Ascending aorta (tissue), 2 donors: ENCODE measurements around the gene EPSTI1. TPM values are rescaled to one million over a fixed set of nuclear protein-coding genes. Genes with fewer than 3 reads are reported as not detected.

Source experiments
- DNase-seq, 2 donors: peaks; one replicate each; pipeline ENCODE4 v3.0.0-alpha.2; 2019; ENCODE audit warnings: low spot score in 2 of 2
- H3K27ac ChIP-seq, 2 donors: fragments of 200-600 bp; sonication (generic); one replicate each; pipeline ENCODE4 v1.5.1; 2016 to 2017; ENCODE audit warnings: mild to moderate bottlenecking in 1 of 2
- H3K27me3 ChIP-seq: fragments of 200-600 bp; sonication (generic); one replicate; pipeline ENCODE4 v1.5.1; 2017
- H3K36me3 ChIP-seq, 2 donors: fragments of 200-600 bp; sonication (generic); one replicate each; pipeline ENCODE4 v1.5.1; 2016
- H3K4me1 ChIP-seq, 2 donors: fragments of 200-600 bp; sonication (generic); one replicate each; pipeline ENCODE4 v1.5.1; 2016 to 2017; ENCODE audit warnings: mild to moderate bottlenecking in 1 of 2
- H3K4me3 ChIP-seq, 2 donors: fragments of 200-600 bp; sonication (generic); one replicate each; pipeline ENCODE4 v1.5.1; 2016 to 2017; ENCODE audit warnings: mild to moderate bottlenecking in 1 of 2
- H3K9me3 ChIP-seq, 2 donors: fragments of 200-600 bp; sonication (generic); one replicate each; pipeline ENCODE4 v1.5.1; 2016
- intact Hi-C: fragments of 100-400 bp; cut with DNase I; formaldehyde crosslinking; loops from one replicate; pipeline ENCODE4 v1.15.1; 2023
- total RNA-seq: library from RNA; depleted of rRNA; stranded (reverse); fragments of >200 nt; gene quantifications from one replicate; pipeline ENCODE4 v1.1.0, GENCODE V29; 2016
- TF ChIP-seq, protein P1 (sequence below), 3 experiments: fragments of 200-600 bp in 2 of 3; fragments of 450-650 bp in 1 of 3; sonication (generic) in 2 of 3; IDR thresholded peaks; one replicate each; pipeline ENCODE4 v1.5.1; 2016 to 2019; ENCODE audit warnings: antibody characterized with exemption in 3 of 3, mild to moderate bottlenecking in 1 of 3, moderate library complexity in 1 of 3

The EPSTI1 gene
- total RNA-seq, 1 donor from 2014 or later = 3.2 TPM

DNA sequence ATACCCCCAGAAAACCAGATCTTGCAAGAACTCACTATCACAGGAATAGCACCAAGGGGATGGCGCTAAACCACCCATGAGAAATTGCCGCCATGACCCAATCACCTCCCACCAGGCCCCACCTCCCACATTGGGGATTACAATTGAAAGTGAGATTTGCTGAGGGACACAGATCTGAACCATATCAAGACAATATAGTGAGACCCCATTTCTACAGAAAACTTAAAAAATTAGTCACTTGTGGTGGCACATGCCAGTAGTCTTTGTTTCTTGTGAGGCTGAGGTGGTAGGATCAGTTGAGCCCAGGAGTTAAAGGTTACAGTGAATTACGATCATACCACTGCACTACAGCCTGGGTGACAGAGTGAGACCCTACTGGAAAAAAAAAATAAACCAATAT is 41.0 kb upstream of the EPSTI1 start:
- Histone ChIP-seq H3K9me3 (no peaks in the 10 kb centered on the region), H3K36me3 (no peaks in the 10 kb centered on the region), H3K4me1 (peaks cover 0 to 15% of the 10 kb centered on the region in 2 donors), H3K27ac (no peak overlapping the region), H3K27me3 (no peaks in the 10 kb centered on the region), H3K4me3 (no peak overlapping the region)
- DNase-seq = no peak
- TF ChIP-seq, protein P1, sequence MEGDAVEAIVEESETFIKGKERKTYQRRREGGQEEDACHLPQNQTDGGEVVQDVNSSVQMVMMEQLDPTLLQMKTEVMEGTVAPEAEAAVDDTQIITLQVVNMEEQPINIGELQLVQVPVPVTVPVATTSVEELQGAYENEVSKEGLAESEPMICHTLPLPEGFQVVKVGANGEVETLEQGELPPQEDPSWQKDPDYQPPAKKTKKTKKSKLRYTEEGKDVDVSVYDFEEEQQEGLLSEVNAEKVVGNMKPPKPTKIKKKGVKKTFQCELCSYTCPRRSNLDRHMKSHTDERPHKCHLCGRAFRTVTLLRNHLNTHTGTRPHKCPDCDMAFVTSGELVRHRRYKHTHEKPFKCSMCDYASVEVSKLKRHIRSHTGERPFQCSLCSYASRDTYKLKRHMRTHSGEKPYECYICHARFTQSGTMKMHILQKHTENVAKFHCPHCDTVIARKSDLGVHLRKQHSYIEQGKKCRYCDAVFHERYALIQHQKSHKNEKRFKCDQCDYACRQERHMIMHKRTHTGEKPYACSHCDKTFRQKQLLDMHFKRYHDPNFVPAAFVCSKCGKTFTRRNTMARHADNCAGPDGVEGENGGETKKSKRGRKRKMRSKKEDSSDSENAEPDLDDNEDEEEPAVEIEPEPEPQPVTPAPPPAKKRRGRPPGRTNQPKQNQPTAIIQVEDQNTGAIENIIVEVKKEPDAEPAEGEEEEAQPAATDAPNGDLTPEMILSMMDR (IDR thresholded peaks at IDR 0.05) = no peak
- intact Hi-C loops = no loop called here

DNA sequence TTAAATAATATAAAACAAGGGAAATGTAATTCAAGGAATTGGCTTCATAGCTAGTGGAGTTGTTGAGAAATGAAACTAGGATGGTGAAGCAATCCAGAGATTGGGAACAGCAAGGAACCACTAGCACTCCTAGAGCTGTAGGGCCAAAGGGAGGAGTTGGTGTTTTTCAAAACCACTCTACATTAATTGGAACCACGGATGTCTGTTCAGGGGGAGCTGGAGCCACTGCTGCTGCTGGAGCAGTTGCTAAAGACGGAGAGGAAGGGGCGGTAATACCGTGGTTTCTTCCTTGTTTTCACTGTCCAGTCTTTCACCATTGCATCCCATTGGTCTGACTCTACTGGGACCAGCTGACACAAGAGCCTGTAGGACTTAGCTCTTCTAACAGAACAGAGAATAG is 39.8 kb upstream of the EPSTI1 start:
- intact Hi-C loops = no loop called here
- Histone ChIP-seq H3K9me3 (no peaks in the 10 kb centered on the region), H3K4me1 (peaks cover 0 to 12% of the 10 kb centered on the region in 2 donors), H3K27me3 (no peaks in the 10 kb centered on the region), H3K27ac (no peak overlapping the region), H3K36me3 (no peaks in the 10 kb centered on the region), H3K4me3 (no peak overlapping the region)
- no peak for DNase-seq
- TF ChIP-seq, protein P1 (IDR thresholded peaks at IDR 0.05) = no peak

DNA sequence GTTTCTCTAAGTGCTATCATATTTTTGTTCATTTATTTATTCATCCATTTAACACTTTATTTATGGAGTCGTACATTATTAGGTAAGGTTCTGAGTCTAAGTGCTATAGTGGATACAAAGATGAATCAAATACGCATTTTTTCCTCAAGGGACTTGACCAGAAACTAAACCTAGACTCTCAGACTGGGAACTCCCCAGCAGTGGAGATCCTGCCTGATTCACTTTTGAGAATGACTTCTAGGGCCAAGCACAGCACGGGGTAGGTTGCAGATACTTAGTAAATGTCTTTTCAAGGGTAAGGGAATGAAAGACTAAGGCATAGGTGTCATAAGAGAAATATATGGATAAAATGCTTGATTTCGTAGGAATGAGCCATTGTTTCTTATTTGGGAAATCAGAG is 38.5 kb upstream of the EPSTI1 start:
- Histone ChIP-seq H3K27me3 (no peaks in the 10 kb centered on the region), H3K4me3 (no peak overlapping the region), H3K9me3 (no peaks in the 10 kb centered on the region), H3K27ac (no peak overlapping the region), H3K36me3 (no peaks in the 10 kb centered on the region), H3K4me1 (peaks cover 0 to 7% of the 10 kb centered on the region in 2 donors)
- intact Hi-C loops = no loop called here
- TF ChIP-seq, protein P1 (IDR thresholded peaks at IDR 0.05) = no peak
- no peak for DNase-seq

DNA sequence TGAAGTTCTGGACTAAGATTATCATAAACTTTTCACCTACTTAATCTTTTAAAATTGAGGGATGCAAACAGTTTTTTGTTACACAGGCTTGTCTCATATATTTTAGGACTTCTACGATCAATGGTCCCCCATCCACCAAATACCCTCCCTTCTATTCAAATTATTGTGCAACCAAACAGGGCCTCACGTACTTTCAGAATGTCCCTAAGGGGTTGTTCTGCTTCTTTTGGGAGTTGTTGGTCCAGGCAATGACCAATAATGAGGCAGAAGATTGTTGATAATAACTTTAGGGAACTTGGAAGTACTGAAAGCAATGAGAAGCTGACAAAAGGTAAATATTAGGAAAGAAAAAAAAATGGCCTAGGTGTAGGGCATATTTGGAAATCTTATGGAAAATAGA is 34.2 kb upstream of the EPSTI1 start:
- Histone ChIP-seq H3K4me3 (no peak overlapping the region), H3K4me1 (peaks cover 0 to 9% of the 10 kb centered on the region in 2 donors), H3K9me3 (no peaks in the 10 kb centered on the region), H3K27ac (no peak overlapping the region), H3K36me3 (no peaks in the 10 kb centered on the region), H3K27me3 (no peaks in the 10 kb centered on the region)
- no peak for DNase-seq
- TF ChIP-seq, protein P1 (IDR thresholded peaks at IDR 0.05) = no peak
- intact Hi-C loops = no loop called here

DNA sequence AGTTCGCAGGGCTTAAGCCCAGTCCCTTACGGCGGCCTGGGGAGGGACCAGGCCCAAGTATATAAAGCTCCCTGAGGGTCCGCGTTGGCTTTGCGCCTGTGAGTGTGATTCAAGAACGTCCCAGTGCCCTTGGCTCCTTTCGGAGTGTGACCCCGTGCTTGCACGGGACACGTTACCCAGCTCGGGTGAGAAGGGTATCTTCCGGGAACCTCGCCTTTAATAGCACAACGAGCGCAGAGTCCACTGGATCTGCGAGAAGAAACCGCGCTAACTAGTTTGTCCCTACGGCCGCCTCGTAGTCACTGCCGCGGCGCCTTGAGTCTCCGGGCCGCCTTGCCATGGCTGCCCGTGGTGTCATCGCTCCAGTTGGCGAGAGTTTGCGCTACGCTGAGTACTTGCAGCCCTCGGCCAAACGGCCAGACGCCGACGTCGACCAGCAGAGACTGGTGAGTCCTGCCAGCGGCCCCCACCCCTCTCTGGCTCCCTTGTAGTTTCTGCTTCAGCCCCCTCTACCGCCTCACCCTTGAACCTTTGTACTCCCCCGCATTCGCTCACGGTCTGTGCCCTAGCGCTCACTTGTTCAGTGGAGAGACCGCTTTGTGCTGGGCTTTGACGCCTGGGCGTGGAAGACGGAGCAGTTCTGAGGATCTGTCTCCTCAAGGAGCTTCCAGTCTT is 31.4 kb upstream of the EPSTI1 start, which contains the start of gene DNAJC15:
Gene DNAJC15, plus strand, starts transcription at position 298 of the 675 bp plus-strand sequence. Its CDS starts 41 bp downstream, at position 339.
- TF ChIP-seq, protein P1 (IDR thresholded peaks at IDR 0.05) = peak in 1 of 3 experiments; percentile 23
- peak; percentile 36 to 88 for DNase-seq
- H3K27me3 ChIP-seq = no peaks in the 10 kb centered on the region
- H3K4me3 ChIP-seq = peak within 1 kb of the TSS; percentile 69 to 80
- no peaks in the 10 kb centered on the region for H3K9me3 ChIP-seq
- peaks cover 0 to 3% of the 10 kb centered on the region in 2 donors for H3K4me1 ChIP-seq
- H3K27ac ChIP-seq = peak within 1 kb of the TSS; percentile 80 to 82
- H3K36me3 ChIP-seq = no peaks in the 10 kb centered on the region
- intact Hi-C loops = loop anchor here (1.0 kb wide), 1 partner anchor 31 kb away; the partner anchor contains the start of gene EPSTI1
